Vagina (tissue), 2 donors: ENCODE measurements around the gene ABHD13.

Experiments used
- CTCF ChIP-seq, 3 experiments: fragments of 450-650 bp in 2 of 3; fragments of 200-600 bp in 1 of 3; sonication (generic) in 1 of 3; IDR thresholded peaks; one replicate each; pipeline ENCODE4 v1.5.1; 2017 to 2019; ENCODE audit warnings: antibody characterized with exemption in 3 of 3, mild to moderate bottlenecking in 2 of 3, moderate library complexity in 2 of 3
- POLR2A ChIP-seq, 2 donors: fragments of 450-650 bp; IDR thresholded peaks; one replicate each; pipeline ENCODE4 v1.6.1; 2017; ENCODE audit warnings: antibody characterized with exemption in 2 of 2, mild to moderate bottlenecking in 2 of 2, moderate library complexity in 2 of 2

- TF ChIP-seq CTCF (IDR thresholded peaks at IDR 0.05) = no peak
- no peak for TF ChIP-seq POLR2A (IDR thresholded peaks at IDR 0.05)
These were observed 60.3 kb downstream of the ABHD13 start for GRCh38 chr13:108278466-108278865.
